Fibroblast of mammary gland (primary cell): ENCODE measurements around the gene MEGF6.

Source experiments
- DNase-seq: peaks from one replicate; pipeline ENCODE4 v3.0.0-alpha.2; 2010; ENCODE audit warnings: low read depth
- H3K4me3 ChIP-seq: 2 replicates; pipeline ENCODE4 v1.5.1; 2011; ENCODE audit warnings: low read depth, mild to moderate bottlenecking, low read length, moderate library complexity; ENCODE audit not compliant: control insufficient read depth
- CTCF ChIP-seq: conservative IDR thresholded peaks from 2 replicates; pipeline ENCODE4 v1.5.1; 2011; ENCODE audit warnings: low read depth, low read length, inconsistent platforms; ENCODE audit not compliant: control insufficient read depth, insufficient read depth

The MEGF6 gene

GRCh38 chr1:3463891-3464648, 147.2 kb downstream of the MEGF6 start:
- DNase-seq: no peak
- no peak for TF ChIP-seq CTCF
- H3K4me3 ChIP-seq: no peak overlapping the region

GRCh38 chr1:3463408-3463863, 147.9 kb downstream of the MEGF6 start:
- TF ChIP-seq CTCF: no peak
- no peak overlapping the region for H3K4me3 ChIP-seq
- no peak for DNase-seq

GRCh38 chr1:3463013-3463385, 148.3 kb downstream of the MEGF6 start:
- no peak for DNase-seq
- H3K4me3 ChIP-seq: no peak overlapping the region
- TF ChIP-seq CTCF: no peak

- no peak for TF ChIP-seq CTCF
- DNase-seq: no peak
- H3K4me3 ChIP-seq: no peak overlapping the region
Measured at GRCh38 chr1:3462356-3463012, 148.8 kb downstream of the MEGF6 start.

GRCh38 chr1:3461934-3462275, 149.4 kb downstream of the MEGF6 start:
- DNase-seq: no peak
- TF ChIP-seq CTCF: no peak
- H3K4me3 ChIP-seq: no peak overlapping the region

- TF ChIP-seq CTCF: no peak
- DNase-seq: no peak
Measured at GRCh38 chr1:3461238-3461933, 149.9 kb downstream of the MEGF6 start.

More at GRCh38 chr1:3461238-3461933, 149.9 kb downstream of the MEGF6 start:
- H3K4me3 ChIP-seq: no peak overlapping the region
